HFF-Myc (cell line): Measurements from ENCODE around the gene CLIC3.

Experiments
- DNase-seq: peaks from one replicate; pipeline ENCODE4 v3.0.0-alpha.2; 2011; ENCODE audit warnings: low read depth; ENCODE audit errors: extremely low read depth
- H3K4me3 ChIP-seq: replicated peaks from 2 replicates; pipeline ENCODE4 v1.5.1; 2011; ENCODE audit warnings: low read depth, mild to moderate bottlenecking, control low read depth, low read length
- CTCF ChIP-seq: IDR thresholded peaks from 2 replicates; pipeline ENCODE4 v1.5.1; 2012; ENCODE audit warnings: mild to moderate bottlenecking, low read depth, low read length, control low read depth; ENCODE audit errors: missing control alignments

Gene CLIC3

GRCh38 chr9:136964171-136964689, 32.1 kb downstream of the CLIC3 start:
- no peak overlapping the region for H3K4me3 ChIP-seq
- no peak for TF ChIP-seq CTCF
- DNase-seq: no peak

GRCh38 chr9:136963751-136964150, 32.6 kb downstream of the CLIC3 start:
- TF ChIP-seq CTCF: no peak
- DNase-seq: no peak
- H3K4me3 ChIP-seq: no peak overlapping the region

- no peak for TF ChIP-seq CTCF
- H3K4me3 ChIP-seq: no peak overlapping the region
- DNase-seq: no peak
Observed at GRCh38 chr9:136963341-136963740, 33.0 kb downstream of the CLIC3 start.

- no peak overlapping the region for H3K4me3 ChIP-seq
- TF ChIP-seq CTCF: no peak
- no peak for DNase-seq
Observed at GRCh38 chr9:136962701-136963248, 33.6 kb downstream of the CLIC3 start.

- no peak for TF ChIP-seq CTCF
- no peak overlapping the region for H3K4me3 ChIP-seq
- no peak for DNase-seq
Observed at GRCh38 chr9:136962163-136962562, 34.2 kb downstream of the CLIC3 start.

- DNase-seq: no peak
- TF ChIP-seq CTCF: no peak
- H3K4me3 ChIP-seq: no peak overlapping the region
Observed at GRCh38 chr9:136961279-136962065, 34.9 kb downstream of the CLIC3 start.

- DNase-seq: no peak
- no peak for TF ChIP-seq CTCF
- no peak overlapping the region for H3K4me3 ChIP-seq
Observed at GRCh38 chr9:136960938-136961275, 35.5 kb downstream of the CLIC3 start.
